Skin of body (tissue), 2 donors: ENCODE measurements around the gene ARHGEF9. TPM values are rescaled to one million over a fixed set of nuclear protein-coding genes. Genes with fewer than 3 reads are reported as not detected.
A peak's percentile ranks its signal among the peaks of the same experiment; 100 is the strongest.

Source experiments
- DNase-seq: peaks from one replicate; lab custom pipeline; 2025; lab: John Stamatoyannopoulos, UW
- total RNA-seq: library from RNA; depleted of rRNA; stranded (reverse); fragments of >200 nt; gene quantifications from one replicate; pipeline ENCODE4 v1.2.3, GENCODE V29; 2014

The ARHGEF9 gene
- total RNA-seq, 1 donor from 2014 or later = 17.1 TPM

GRCh38 chrX:63746715-63747114 is 38.3 kb downstream of the ARHGEF9 start:
- DNase-seq = no peak

GRCh38 chrX:63746278-63746677 is 38.7 kb downstream of the ARHGEF9 start:
- DNase-seq = no peak

- no peak for DNase-seq
These were observed 40.1 kb downstream of the ARHGEF9 start for GRCh38 chrX:63744850-63745394.

- no peak for DNase-seq
These were observed 41.4 kb downstream of the ARHGEF9 start for GRCh38 chrX:63743596-63743995.

- no peak for DNase-seq
These were observed 44.6 kb downstream of the ARHGEF9 start for GRCh38 chrX:63740382-63740781.

- no peak for DNase-seq
These were observed 45.1 kb downstream of the ARHGEF9 start for GRCh38 chrX:63739885-63740284.

- DNase-seq = no peak
These were observed 46.3 kb downstream of the ARHGEF9 start for GRCh38 chrX:63738696-63739095.

GRCh38 chrX:63737131-63737921 is 47.7 kb downstream of the ARHGEF9 start:
- DNase-seq = peak; percentile 2

- DNase-seq = no peak
These were observed 49.1 kb downstream of the ARHGEF9 start for GRCh38 chrX:63735882-63736281.

- DNase-seq = no peak
These were observed 64.7 kb downstream of the ARHGEF9 start for GRCh38 chrX:63720293-63720692.

GRCh38 chrX:63719633-63720032 is 65.4 kb downstream of the ARHGEF9 start:
- DNase-seq = no peak

GRCh38 chrX:63718010-63718694 is 66.9 kb downstream of the ARHGEF9 start:
- no peak for DNase-seq

GRCh38 chrX:63713526-63713925 is 71.5 kb downstream of the ARHGEF9 start:
- no peak for DNase-seq

- DNase-seq = no peak
These were observed 76.2 kb downstream of the ARHGEF9 start for GRCh38 chrX:63708801-63709200.

- no peak for DNase-seq
These were observed 82.5 kb downstream of the ARHGEF9 start for GRCh38 chrX:63702556-63702955.

GRCh38 chrX:63686878-63687714 is 97.9 kb downstream of the ARHGEF9 start:
- DNase-seq = no peak

GRCh38 chrX:63680423-63680822 is 104.6 kb downstream of the ARHGEF9 start:
- DNase-seq = no peak

GRCh38 chrX:63679432-63679831 is 105.6 kb downstream of the ARHGEF9 start:
- DNase-seq = no peak

GRCh38 chrX:63675716-63676115 is 109.3 kb downstream of the ARHGEF9 start:
- DNase-seq = no peak

- no peak for DNase-seq
These were observed 111.1 kb downstream of the ARHGEF9 start for GRCh38 chrX:63673896-63674295.

- no peak for DNase-seq
These were observed 120.3 kb downstream of the ARHGEF9 start for GRCh38 chrX:63664741-63665140.

- no peak for DNase-seq
These were observed 120.9 kb downstream of the ARHGEF9 start for GRCh38 chrX:63664083-63664482.
